Right lobe of liver (tissue), 6 donors: ENCODE data around the gene INTS1. TPM values are rescaled to one million over a fixed set of nuclear protein-coding genes. Genes with fewer than 3 reads are reported as not detected.

Experiments
- ATAC-seq, 4 donors: fragments of 200-7000 bp; cut with Tn5 transposase; one replicate each; pipeline ENCODE4 v1.9.1; 2020; ENCODE audit warnings: mild to moderate bottlenecking in 4 of 4, moderate library complexity in 4 of 4
- DNase-seq, 3 donors: peaks; one replicate each; pipeline ENCODE4 v3.0.0-alpha.2; 2020
- H3K27ac ChIP-seq, 3 donors: fragments of 200-600 bp; one replicate each; pipeline ENCODE4 v1.8.0; 2022
- H3K27me3 ChIP-seq, 2 donors: fragments of 200-600 bp; one replicate each; pipeline ENCODE4 v1.8.0; 2022
- H3K36me3 ChIP-seq, 4 donors: fragments of 200-600 bp; sonication (generic) in 1 of 4; one replicate each; pipeline versions ENCODE4 v1.5.1 to v1.8.0; 2017 to 2022; ENCODE audit warnings: control low read depth in 1 of 4
- H3K4me1 ChIP-seq, 4 donors: fragments of 200-600 bp; sonication (generic) in 1 of 4; one replicate each; pipeline versions ENCODE4 v1.5.1 to v1.8.0; 2017 to 2022; ENCODE audit warnings: control low read depth in 1 of 4
- H3K4me3 ChIP-seq, 3 donors: fragments of 200-600 bp; one replicate each; pipeline ENCODE4 v1.8.0; 2022
- H3K9me3 ChIP-seq, 4 donors: fragments of 200-600 bp; sonication (generic) in 1 of 4; one replicate each; pipeline versions ENCODE4 v1.5.1 to v1.8.0; 2017 to 2022; ENCODE audit warnings: control low read depth in 1 of 4
- POLR2A ChIP-seq: fragments of 450-650 bp; IDR thresholded peaks from one replicate; pipeline ENCODE4 v1.6.1; 2017; ENCODE audit warnings: antibody characterized with exemption, mild to moderate bottlenecking
- WGBS: methylation state at CpG from one replicate; pipeline ENCODE4 v1.1.6; 2018; ENCODE audit warnings: low coverage, low lambda C conversion rate; ENCODE audit not compliant: insufficient coverage; ENCODE audit errors: missing lambda C conversion rate; 5-methylcytosine and 5-hydroxymethylcytosine counted together
- intact Hi-C, 2 donors: fragments of 100-400 bp; cut with DNase I; formaldehyde crosslinking; loops; one replicate each; pipeline versions ENCODE4 v1.11.2 to v1.14.1; 2022
- total RNA-seq, 6 experiments: library from RNA; depleted of rRNA in 2 of 6; stranded (reverse); fragments of >200 nt in 2 of 6; fragmentation: NEBNext Ultra II Directional in 3 of 6; extraction: Animal tissue kit (Norgen Biotek cat#: 25700) in 3 of 6; gene quantifications; one replicate each; pipeline versions ENCODE4 v1.1.0 to v1.2.4, GENCODE V29; 2016 to 2023
- TF ChIP-seq, protein P1 (sequence below), 4 donors: fragments of 200-600 bp in 3 of 4; fragments of 450-650 bp in 1 of 4; IDR thresholded peaks; one replicate each; pipeline versions ENCODE4 v1.5.1 to v1.8.0; 2016 to 2022; ENCODE audit warnings: antibody characterized with exemption in 4 of 4, mild to moderate bottlenecking in 2 of 4
- donor health status: DM: no; HTN: yes; CAD: no.
- donor health status: DM: no; HTN: no; CAD: no.
- donor health status: DM: no; HTN: no; CAD: no.
- donor health status: DM: no; HTN: yes; CAD: no.
- donor health status: DM: no; HTN: yes; CAD: no.

INTS1 gene
- total RNA-seq, 6 experiments from 2014 or later = 30.1 to 49.6 (median 41.2) TPM

DNA sequence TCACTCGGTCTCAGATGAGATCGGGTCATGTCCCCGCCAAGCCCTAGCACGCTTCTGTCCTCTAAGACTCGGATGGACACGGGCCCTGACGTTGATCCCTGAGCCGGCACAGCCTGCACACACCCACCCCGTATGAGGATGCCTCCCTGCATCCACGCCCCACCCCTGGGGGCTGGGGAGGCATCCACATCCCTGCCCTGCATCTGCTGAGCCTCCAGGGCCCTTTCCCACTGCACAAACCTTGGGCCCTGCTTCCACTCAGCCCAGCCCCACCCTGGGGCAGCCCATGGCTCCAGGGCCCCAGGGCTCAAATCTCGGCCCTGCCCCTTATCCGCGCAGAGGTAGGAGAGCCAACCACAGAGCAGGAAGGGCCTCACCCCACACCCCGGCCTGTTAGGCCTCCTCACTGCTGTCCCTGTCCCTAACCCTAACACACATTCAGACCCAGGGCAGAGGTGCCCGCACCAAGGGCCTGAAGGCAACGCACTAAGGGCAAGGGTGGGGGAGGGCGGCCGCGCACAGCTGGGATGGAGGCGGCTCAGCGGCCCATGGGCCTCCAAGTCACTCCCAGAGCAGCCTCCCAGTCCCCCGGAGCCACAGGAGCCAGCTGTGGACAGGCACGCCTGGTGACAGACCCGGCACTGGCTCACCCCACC is 35.4 kb downstream of the INTS1 start:
- DNase-seq (no peak), ATAC-seq (no peak)
- Histone ChIP-seq H3K4me1 (peaks cover 0 to 11% (median 5%) of the 10 kb centered on the region in 4 donors), H3K27me3 (no peaks in the 10 kb centered on the region), H3K4me3 (no peak overlapping the region), H3K36me3 (peaks cover 0 to 24% (median 1%) of the 10 kb centered on the region in 4 donors), H3K9me3 (no peaks in the 10 kb centered on the region), H3K27ac (no peak overlapping the region)
- WGBS = 87% methylated on average over 3 of the region's 24 CpGs
- TF ChIP-seq, protein P1, sequence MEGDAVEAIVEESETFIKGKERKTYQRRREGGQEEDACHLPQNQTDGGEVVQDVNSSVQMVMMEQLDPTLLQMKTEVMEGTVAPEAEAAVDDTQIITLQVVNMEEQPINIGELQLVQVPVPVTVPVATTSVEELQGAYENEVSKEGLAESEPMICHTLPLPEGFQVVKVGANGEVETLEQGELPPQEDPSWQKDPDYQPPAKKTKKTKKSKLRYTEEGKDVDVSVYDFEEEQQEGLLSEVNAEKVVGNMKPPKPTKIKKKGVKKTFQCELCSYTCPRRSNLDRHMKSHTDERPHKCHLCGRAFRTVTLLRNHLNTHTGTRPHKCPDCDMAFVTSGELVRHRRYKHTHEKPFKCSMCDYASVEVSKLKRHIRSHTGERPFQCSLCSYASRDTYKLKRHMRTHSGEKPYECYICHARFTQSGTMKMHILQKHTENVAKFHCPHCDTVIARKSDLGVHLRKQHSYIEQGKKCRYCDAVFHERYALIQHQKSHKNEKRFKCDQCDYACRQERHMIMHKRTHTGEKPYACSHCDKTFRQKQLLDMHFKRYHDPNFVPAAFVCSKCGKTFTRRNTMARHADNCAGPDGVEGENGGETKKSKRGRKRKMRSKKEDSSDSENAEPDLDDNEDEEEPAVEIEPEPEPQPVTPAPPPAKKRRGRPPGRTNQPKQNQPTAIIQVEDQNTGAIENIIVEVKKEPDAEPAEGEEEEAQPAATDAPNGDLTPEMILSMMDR (IDR thresholded peaks at IDR 0.05) = no peak
- no peak for TF ChIP-seq POLR2A
- intact Hi-C loops = no loop called here

DNA sequence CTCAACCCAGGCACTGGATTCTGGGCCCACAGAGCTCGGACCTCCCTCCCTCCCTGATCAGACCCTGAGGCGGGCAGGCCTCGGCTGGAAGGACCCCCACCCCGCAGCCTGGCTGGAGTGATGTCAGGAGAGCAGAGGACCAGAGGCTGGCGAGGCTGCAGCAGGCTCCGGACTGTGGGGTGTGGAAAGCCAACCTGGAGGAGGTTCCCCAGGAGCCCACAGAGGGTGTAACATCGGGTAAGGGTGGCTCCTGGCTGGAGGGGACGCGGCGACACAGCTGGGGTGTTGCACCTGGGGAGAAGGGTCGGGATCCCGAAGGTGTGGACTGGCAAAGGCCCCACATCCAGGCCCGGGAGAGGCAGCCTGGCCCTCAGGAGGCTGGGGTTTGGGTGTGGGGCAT is 36.0 kb downstream of the INTS1 start:
- Histone ChIP-seq H3K4me3 (no peak overlapping the region), H3K27me3 (no peaks in the 10 kb centered on the region), H3K36me3 (peaks cover 0 to 18% (median under 1%) of the 10 kb centered on the region in 4 donors), H3K27ac (no peak overlapping the region), H3K4me1 (peaks cover 0 to 11% (median 5%) of the 10 kb centered on the region in 4 donors), H3K9me3 (no peaks in the 10 kb centered on the region)
- ATAC-seq (no peak), DNase-seq (no peak)
- TF ChIP-seq POLR2A = no peak
- TF ChIP-seq, protein P1 (IDR thresholded peaks at IDR 0.05) = no peak
- WGBS = no CpG with 5 or more reads among the region's 13 CpGs
- intact Hi-C loops = no loop called here

DNA sequence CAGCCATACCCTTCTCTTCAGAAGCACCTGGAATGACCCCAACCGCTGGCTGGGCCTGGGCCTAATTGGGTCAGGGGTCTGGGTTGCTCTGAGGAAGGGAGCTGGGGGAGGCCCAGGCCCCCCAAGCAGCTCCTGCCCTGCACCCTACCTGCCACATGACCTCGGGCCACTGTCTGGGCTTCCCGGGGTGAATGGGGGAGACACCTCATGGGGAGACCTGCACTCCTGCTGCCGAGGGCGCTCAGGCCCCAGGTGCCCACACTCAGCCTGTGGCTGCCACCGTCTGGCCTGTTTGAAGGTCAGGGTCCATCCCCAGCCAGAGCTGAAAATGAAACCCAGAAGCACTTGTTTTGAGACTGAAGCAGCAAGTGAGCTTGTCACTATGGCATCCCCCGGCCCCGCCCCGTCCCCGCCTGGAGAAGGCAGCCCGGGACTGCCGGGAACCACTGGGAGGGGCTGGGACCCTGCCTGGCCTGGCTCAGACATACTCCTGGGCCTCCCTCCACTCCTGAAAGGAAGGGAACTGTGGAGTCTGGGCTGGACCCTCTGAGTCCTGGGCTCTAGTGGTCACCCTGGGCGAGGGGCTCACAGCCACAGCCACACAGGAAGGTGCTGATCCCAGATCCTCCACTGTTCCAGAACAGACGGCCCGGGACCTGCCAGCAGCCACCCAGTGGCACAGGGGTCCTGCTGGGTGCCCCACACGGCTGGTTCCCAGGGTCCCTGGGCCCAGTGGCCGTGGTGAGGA is 37.5 kb downstream of the INTS1 start:
- 38% methylated on average over 2 of the region's 17 CpGs for WGBS
- peak overlapping the region; percentile 35 to 65 (median 62) for H3K27ac ChIP-seq
- H3K4me1 ChIP-seq = peaks cover 0 to 19% (median 6%) of the 10 kb centered on the region in 4 donors
- peaks cover 0 to 18% (median 0%) of the 10 kb centered on the region in 4 donors for H3K36me3 ChIP-seq
- intact Hi-C loops = no loop called here
- ATAC-seq (peak; percentile 82 to 88 (median 84)), DNase-seq (peak; percentile 73 to 89 (median 77))
- H3K9me3 ChIP-seq = no peaks in the 10 kb centered on the region
- no peaks in the 10 kb centered on the region for H3K27me3 ChIP-seq
- TF ChIP-seq POLR2A = no peak
- TF ChIP-seq, protein P1 (IDR thresholded peaks at IDR 0.05) = peak in 3 of 4 donors; percentile 20 to 37 (median 20)
- H3K4me3 ChIP-seq = no peak overlapping the region

DNA sequence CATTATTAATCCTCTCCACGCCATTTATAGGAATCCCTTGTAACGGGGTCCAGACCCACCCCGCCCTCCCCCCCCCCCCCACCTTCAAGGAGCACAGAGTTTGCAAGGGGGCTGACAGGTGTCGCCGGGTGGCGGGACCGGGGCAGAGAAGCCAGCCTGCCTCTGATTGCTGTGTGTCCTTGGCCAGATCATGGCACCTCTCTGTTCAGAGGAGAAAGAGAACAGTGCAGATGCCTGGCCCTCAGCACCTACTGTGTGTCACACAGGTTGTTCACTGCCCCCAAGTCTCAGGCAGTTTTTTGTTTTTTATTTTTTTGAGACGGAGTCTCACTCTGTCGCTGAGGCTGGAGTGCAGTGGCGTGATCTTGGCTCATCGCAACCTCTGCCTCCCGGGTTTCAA is 39.5 kb downstream of the INTS1 start:
- Histone ChIP-seq H3K4me1 (peaks cover 0 to 36% (median 10%) of the 10 kb centered on the region in 4 donors), H3K27me3 (no peaks in the 10 kb centered on the region), H3K9me3 (no peaks in the 10 kb centered on the region), H3K36me3 (peaks cover 0 to under 1% (median 0%) of the 10 kb centered on the region in 4 donors), H3K4me3 (no peak overlapping the region), H3K27ac (no peak overlapping the region)
- intact Hi-C loops = no loop called here
- DNase-seq (no peak), ATAC-seq (no peak)
- 89% methylated on average over 11 of the region's 12 CpGs for WGBS
- TF ChIP-seq, protein P1 (IDR thresholded peaks at IDR 0.05) = no peak
- TF ChIP-seq POLR2A = no peak
